Measurements from ENCODE around the gene OR1Q1. TPM values are rescaled to one million over a fixed set of nuclear protein-coding genes. Genes with fewer than 3 reads are reported as not detected.
A peak's percentile ranks its signal among the peaks of the same experiment; 100 is the strongest.
"Not testable (repeated sequence)": the region's sequence is repeated elsewhere in the genome, so short reads cannot be mapped to it uniquely, and the experiment has no call there.

Gene OR1Q1
- not detected in 2 replicates for total RNA-seq (2014; rRNA removed; shearing (Covaris generic))

- DNase-seq (ENCODE audit: low spot score): no peak
Observed at GRCh38 chr9:122614362-122614761, at the start of gene OR1Q1. OR1Q1 (plus strand) TSS chr9:122614738; CDS start chr9:122614738, 0 bp downstream.

- no peak for DNase-seq (ENCODE audit: low spot score)
Observed at GRCh38 chr9:122567901-122568300, 46.6 kb upstream of the OR1Q1 start.

GRCh38 chr9:122572456-122572855 is 42.1 kb upstream of the OR1Q1 start:
- peak; percentile 23 for DNase-seq (ENCODE audit: low spot score)

- DNase-seq (ENCODE audit: low spot score): no peak
Observed at GRCh38 chr9:122579874-122580273, 34.7 kb upstream of the OR1Q1 start.

- DNase-seq (ENCODE audit: low spot score): peak; percentile 71
Observed at GRCh38 chr9:122580360-122580759, 34.2 kb upstream of the OR1Q1 start.

- DNase-seq (ENCODE audit: low spot score): not testable (repeated sequence)
Observed at GRCh38 chr9:122583284-122583683, 31.3 kb upstream of the OR1Q1 start, which contains the start of gene OR1L8. OR1L8 (minus strand) TSS chr9:122583384; CDS start chr9:122568477, 14,907 bp downstream.

- DNase-seq (ENCODE audit: low spot score): no peak
Observed at GRCh38 chr9:122605691-122606090, 8.8 kb upstream of the OR1Q1 start.

GRCh38 chr9:122606587-122606986 is 8.0 kb upstream of the OR1Q1 start:
- no peak for DNase-seq (ENCODE audit: low spot score)

GRCh38 chr9:122609804-122610203 is 4.7 kb upstream of the OR1Q1 start:
- DNase-seq (ENCODE audit: low spot score): no peak

- DNase-seq (ENCODE audit: low spot score): no peak
Observed at GRCh38 chr9:122619996-122620395, 5.5 kb downstream of the OR1Q1 start.

GRCh38 chr9:122642226-122642625 is 27.7 kb downstream of the OR1Q1 start:
- no peak for DNase-seq (ENCODE audit: low spot score)

- DNase-seq (ENCODE audit: low spot score): no peak
Observed at GRCh38 chr9:122656378-122656777, 41.8 kb downstream of the OR1Q1 start.

- no peak for DNase-seq (ENCODE audit: low spot score)
Observed at GRCh38 chr9:122657527-122657926, 43.0 kb downstream of the OR1Q1 start, which contains the start of gene OR1B1. OR1B1 (minus strand) TSS chr9:122657627.

- DNase-seq (ENCODE audit: low spot score): no peak
Observed at GRCh38 chr9:122661416-122661815, 46.9 kb downstream of the OR1Q1 start, which contains the start of gene OR1L1. OR1L1 (plus strand) TSS chr9:122661716; CDS start chr9:122661716, 0 bp downstream.

Other genes starting within 250 kb of the OR1Q1 start
- 0.37 and 0.74 TPM in 2 replicates for gene PTGS1, start 243.7 kb upstream of the OR1Q1 start, total RNA-seq (2014; rRNA removed; shearing (Covaris generic))
- not detected in 2 replicates for gene OR1J1, start 136.8 kb upstream of the OR1Q1 start, total RNA-seq (2014; rRNA removed; shearing (Covaris generic))
- gene OR1J2, start 103.9 kb upstream of the OR1Q1 start, total RNA-seq (2014; rRNA removed; shearing (Covaris generic)): not detected in 2 replicates
- gene OR1J4, start 95.6 kb upstream of the OR1Q1 start, total RNA-seq (2014; rRNA removed; shearing (Covaris generic)): not detected in 2 replicates
- gene OR1N1, start 87.4 kb upstream of the OR1Q1 start, total RNA-seq (2014; rRNA removed; shearing (Covaris generic)): not detected in 2 replicates
- gene OR1N2, start 61.6 kb upstream of the OR1Q1 start, total RNA-seq (2014; rRNA removed; shearing (Covaris generic)): not detected in 2 replicates
- not detected in 2 replicates for gene OR1L8, start 31.4 kb upstream of the OR1Q1 start, total RNA-seq (2014; rRNA removed; shearing (Covaris generic))
- gene OR1B1, start 42.9 kb downstream of the OR1Q1 start, total RNA-seq (2014; rRNA removed; shearing (Covaris generic)): not detected in 2 replicates
- gene OR1L1, start 47.0 kb downstream of the OR1Q1 start, total RNA-seq (2014; rRNA removed; shearing (Covaris generic)): not detected in 2 replicates
- gene OR1L3, start 60.4 kb downstream of the OR1Q1 start, total RNA-seq (2014; rRNA removed; shearing (Covaris generic)): not detected in 2 replicates
- gene OR1L4, start 109.3 kb downstream of the OR1Q1 start, total RNA-seq (2014; rRNA removed; shearing (Covaris generic)): not detected in 2 replicates
- not detected in 2 replicates for gene OR1L6, start 127.6 kb downstream of the OR1Q1 start, total RNA-seq (2014; rRNA removed; shearing (Covaris generic))
- gene OR5C1, start 174.2 kb downstream of the OR1Q1 start, total RNA-seq (2014; rRNA removed; shearing (Covaris generic)): not detected in 2 replicates
- not detected in 2 replicates for gene OR1K1, start 185.4 kb downstream of the OR1Q1 start, total RNA-seq (2014; rRNA removed; shearing (Covaris generic))
- gene PDCL, start 213.8 kb downstream of the OR1Q1 start, total RNA-seq (2014; rRNA removed; shearing (Covaris generic)): 32.1 and 34.4 TPM in 2 replicates